Activated gamma-delta T cell (primary cell): ENCODE measurements around the gene RNF144B.

Experiments used
- DNase-seq: peaks from one replicate; lab custom pipeline; 2025; lab: John Stamatoyannopoulos, UW

The RNF144B gene

GRCh38 chr6:18513253-18513798 lies 126.2 kb downstream of the RNF144B start:
- DNase-seq, result no peak

GRCh38 chr6:18514180-18514579 lies 127.0 kb downstream of the RNF144B start:
- DNase-seq, result no peak

GRCh38 chr6:18515767-18516166 lies 128.6 kb downstream of the RNF144B start:
- DNase-seq, result no peak
